GM21360 (cell line): Measurements from ENCODE around the gene CMTM2.
"Not testable (repeated sequence)": the region's sequence is repeated elsewhere in the genome, so short reads cannot be mapped to it uniquely, and the experiment has no call there.

Source experiments
- ATAC-seq: cut with Tn5 transposase; IDR thresholded peaks from one replicate; pipeline ENCODE4 v1.9.1; 2021; ENCODE audit warnings: mild to moderate bottlenecking, moderate library complexity; ENCODE audit not compliant: unreplicated experiment

CMTM2 gene

DNA sequence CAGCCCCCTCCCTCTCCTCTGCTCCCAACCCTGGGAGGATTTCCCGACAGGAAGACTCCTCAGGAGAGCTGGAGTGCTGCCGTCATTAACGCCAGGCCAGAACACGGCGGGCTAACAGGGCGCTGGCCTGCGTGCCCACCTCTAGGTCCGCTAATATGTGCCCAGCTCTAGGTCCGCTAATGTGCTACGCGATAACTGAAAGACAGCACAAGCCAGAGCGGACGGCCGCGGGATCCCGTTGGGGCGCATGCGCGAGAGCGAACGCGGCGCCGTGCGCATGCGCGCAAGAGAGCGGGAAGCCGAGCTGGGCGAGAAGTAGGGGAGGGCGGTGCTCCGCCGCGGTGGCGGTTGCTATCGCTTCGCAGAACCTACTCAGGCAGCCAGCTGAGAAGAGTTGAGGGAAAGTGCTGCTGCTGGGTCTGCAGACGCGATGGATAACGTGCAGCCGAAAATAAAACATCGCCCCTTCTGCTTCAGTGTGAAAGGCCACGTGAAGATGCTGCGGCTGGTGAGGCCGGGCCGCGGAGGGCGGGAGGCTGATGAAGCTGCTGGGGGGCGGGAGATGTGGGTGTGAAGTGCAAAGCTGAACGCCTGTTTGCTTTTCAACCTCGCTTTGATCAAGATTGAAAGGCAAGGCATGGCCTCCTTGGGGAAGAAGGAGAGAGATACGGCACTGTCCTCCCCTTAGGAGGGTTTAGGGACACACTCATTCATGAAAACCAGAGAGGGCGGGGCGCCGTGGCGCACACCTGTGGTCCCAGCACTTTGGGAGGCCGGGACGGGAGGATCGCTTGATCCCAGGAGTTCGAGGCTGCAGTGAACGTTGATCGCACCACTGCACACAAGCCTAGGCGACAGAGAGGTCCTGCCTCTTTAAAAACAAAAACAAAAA lies 26.7 kb upstream of the CMTM2 start, which contains the start of gene CKLF:
Gene CKLF, plus strand, starts transcription at position 291 of the 892 bp plus-strand sequence. Its CDS starts 140 bp downstream, at position 431.
- peak; percentile 56 for ATAC-seq

- no peak for ATAC-seq
Observed at GRCh38 chr16:66553223-66553622, 26.0 kb upstream of the CMTM2 start.

DNA sequence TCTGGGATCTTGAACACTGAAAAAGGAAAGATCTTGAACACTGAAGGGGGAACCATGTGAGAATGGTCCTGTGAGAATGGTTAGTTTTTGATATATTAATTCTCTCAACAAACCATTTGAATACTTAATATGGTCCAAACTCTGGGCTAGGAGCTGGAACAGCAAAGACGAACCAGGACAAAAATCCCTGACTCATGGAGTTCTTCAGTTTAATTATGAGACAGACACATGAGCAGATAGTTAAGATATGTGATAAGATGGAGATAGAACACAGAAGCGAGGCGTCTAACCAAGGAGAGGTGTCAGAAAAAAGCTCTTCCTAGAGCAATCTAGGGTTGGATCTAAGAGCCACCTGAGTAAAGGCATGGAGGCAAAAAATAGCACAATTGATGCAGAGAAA lies 25.2 kb upstream of the CMTM2 start:
- no peak for ATAC-seq

- ATAC-seq: no peak
Observed at GRCh38 chr16:66554495-66554894, 24.8 kb upstream of the CMTM2 start.

DNA sequence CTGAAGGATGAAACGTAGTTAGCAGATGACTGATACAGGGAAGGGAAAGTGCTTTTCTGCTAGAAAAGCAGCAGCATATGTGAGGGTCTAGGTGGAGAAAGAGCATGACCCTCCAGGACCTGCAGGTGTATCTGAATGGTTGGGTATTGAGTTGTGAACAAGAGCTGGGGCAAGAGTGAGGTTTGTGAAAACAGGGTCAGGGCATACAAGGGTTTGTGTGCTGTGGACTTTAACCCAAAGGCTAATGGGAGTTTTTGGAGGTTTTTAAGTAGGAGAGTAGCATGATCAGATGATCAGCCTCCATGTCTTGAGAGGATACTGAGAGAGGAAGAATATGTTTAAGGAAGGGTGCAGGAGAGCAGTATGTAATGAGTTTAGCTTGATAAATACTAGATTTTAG lies 19.2 kb upstream of the CMTM2 start:
- ATAC-seq: no peak

GRCh38 chr16:66561381-66562080 lies 17.7 kb upstream of the CMTM2 start:
- no peak for ATAC-seq

GRCh38 chr16:66562409-66562808 lies 16.9 kb upstream of the CMTM2 start:
- no peak for ATAC-seq

GRCh38 chr16:66562986-66563385 lies 16.3 kb upstream of the CMTM2 start:
- no peak for ATAC-seq

GRCh38 chr16:66563574-66564334 lies 15.5 kb upstream of the CMTM2 start:
- ATAC-seq: no peak

DNA sequence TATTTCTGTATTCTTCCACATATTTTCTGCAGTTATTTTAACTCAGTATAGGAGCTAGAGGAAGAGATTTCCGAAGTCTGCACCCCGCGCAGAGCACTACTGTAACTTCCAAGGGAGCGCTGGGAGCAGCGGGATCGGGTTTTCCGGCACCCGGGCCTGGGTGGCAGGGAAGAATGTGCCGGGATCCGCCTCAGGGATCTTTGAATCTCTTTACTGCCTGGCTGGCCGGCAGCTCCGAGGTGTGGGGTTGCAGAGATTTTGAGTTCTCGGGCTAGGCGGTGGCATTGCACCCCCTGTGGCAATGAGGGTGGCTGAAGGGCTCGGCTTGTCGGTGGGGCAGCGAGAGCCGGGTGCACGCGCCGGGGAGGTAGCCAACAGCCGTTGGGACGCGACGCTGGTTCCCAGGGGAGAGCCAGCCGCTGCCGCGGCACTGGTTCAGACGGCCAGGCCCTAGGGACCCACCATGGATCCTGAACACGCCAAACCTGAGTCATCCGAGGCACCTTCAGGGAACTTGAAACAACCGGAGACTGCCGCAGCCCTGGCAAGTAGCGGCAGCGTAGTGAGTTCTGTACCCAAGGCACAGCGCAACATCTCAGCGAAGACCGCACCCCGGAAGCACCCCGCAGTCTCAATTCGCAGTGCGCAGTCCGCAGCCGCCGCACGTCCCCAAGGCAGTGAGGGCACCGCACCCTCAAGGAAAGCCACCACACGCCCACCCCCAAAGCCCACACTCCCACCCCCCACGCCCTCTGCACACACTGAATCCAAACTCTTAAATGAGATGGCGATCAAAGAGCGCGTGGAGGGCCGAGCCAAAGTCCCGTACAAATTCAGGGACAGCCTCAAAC lies 13.0 kb upstream of the CMTM2 start, which contains the start of gene CMTM1:
Gene CMTM1, plus strand, starts transcription at position 389 of the 851 bp plus-strand sequence. Its CDS starts 75 bp downstream, at position 464.
- ATAC-seq: no peak

GRCh38 chr16:66567270-66567669 lies 12.0 kb upstream of the CMTM2 start:
- ATAC-seq: not testable (repeated sequence)

DNA sequence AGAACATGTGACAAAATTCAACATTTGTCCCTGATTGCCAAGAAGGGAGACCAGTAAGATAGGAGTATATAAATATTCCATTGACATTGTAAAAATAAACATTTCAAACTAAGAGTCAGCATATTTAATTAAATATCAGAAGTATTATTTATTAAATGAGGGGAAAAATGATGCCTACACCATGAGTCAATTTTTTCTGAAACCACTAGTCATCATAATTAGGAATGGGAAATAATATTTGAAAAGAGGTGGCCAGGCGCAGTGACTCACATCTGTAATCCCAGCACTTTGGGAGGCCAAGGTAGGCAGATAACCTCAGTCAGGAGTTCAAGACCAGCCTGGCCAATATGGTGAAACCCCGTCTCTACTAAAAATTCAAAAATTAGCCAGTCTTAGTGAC lies 10.9 kb upstream of the CMTM2 start:
- ATAC-seq: no peak

DNA sequence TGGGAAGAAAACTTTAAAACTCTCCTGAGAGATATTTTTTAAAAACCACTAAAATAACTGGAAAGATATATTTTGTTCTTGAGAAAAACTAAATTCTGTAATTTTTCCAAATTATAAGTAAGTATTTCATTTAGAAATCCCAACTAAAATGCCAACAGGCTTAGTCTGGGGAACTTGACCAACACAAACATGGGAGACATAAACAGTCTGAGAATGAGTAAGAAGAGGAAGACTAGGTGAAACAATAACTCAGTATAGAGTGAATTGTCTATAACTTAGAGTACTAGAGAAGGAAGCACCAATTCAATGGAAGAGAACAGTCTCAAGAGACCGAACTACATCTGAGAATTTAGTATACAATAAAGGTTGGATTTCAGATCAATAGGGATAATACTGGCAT lies 10.1 kb upstream of the CMTM2 start:
- no peak for ATAC-seq

- ATAC-seq: no peak
Observed at GRCh38 chr16:66569827-66570405, 9.3 kb upstream of the CMTM2 start.

DNA sequence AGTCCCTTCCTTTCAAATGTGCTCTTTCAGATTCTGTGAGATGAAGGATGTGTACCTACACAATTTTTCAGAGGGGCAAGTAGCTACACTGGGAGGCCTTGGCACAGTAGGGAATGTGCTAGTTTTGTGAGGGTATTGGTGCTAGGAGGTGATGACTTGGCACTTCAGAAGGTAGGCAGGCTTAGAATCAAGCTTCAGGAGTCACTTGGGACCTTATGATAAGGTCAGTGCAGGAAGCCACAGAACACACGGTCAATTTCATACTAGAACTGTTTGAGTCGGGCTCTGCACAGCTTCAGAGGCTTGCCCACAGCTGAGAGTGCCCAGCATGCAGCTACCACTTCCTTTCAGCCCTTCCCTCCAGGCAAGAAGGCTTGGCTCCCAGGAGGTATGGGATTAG lies 6.9 kb upstream of the CMTM2 start:
- no peak for ATAC-seq

DNA sequence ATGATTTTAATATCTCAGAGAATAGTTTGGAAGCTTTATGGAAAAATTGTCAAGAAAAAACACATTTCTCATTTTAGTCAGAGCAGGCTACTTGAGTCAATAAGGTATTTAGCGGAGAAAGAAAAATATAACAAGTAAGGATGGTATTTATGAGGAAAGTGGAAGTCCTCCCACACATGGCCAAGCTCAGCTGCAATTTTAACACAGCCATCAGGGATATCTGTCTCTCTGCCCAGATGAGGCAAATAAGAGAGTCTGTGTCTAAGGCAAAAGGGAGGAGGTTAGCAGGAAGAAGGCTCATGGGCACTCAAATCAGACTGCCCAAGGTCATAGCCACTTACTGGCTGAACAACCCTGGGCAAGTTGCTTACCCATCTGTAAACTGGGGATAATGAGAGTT lies 5.2 kb upstream of the CMTM2 start:
- no peak for ATAC-seq

DNA sequence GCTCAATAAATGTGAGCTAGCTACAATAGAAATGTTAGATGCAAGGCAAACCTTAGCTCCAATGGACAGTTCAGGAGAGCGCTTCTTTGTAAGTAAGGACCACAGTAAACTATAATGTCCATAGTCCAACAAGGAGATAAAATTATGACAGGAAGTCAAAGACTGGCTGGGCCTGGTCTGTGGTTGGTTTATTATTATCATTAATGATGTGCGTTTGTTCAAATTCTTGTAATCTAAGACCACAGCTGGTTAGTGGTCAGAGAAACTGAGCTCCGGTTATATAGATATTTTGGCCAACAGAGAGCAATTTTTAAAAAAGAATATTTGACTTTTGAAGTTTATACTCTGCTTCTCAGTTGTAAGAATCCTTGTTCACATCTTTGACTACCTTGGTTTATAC lies 4.7 kb upstream of the CMTM2 start:
- ATAC-seq: no peak

- no peak for ATAC-seq
Observed at GRCh38 chr16:66575060-66575459, 4.2 kb upstream of the CMTM2 start.

GRCh38 chr16:66576296-66576695 lies 3.0 kb upstream of the CMTM2 start:
- ATAC-seq: no peak

- no peak for ATAC-seq
Observed at GRCh38 chr16:66580605-66581209, 1.4 kb downstream of the CMTM2 start.
